ENCODE data around the gene GMCL2.

The GMCL2 gene

GRCh38 chr5:178155065-178155464, 32.1 kb downstream of the GMCL2 start:
- no peak overlapping the region for H3K27ac ChIP-seq
- TF ChIP-seq ZFX (IDR thresholded peaks at IDR 0.05) (no peak), CTCF (conservative IDR thresholded peaks at IDR 0.05) (no peak)

- no peak for TF ChIP-seq CTCF (conservative IDR thresholded peaks at IDR 0.05)
- TF ChIP-seq ZFX (IDR thresholded peaks at IDR 0.05) = no peak
- H3K27ac ChIP-seq = peak within 1 kb of the TSS; percentile 71
Observed at GRCh38 chr5:178153530-178154340, 33.4 kb downstream of the GMCL2 start, which contains the start of gene NHP2. Gene NHP2 (minus strand): TSS chr5:178153885. CDS start chr5:178153817, 68 bp downstream.

- peak overlapping the region; percentile 71 for H3K27ac ChIP-seq
- no peak for TF ChIP-seq ZFX (IDR thresholded peaks at IDR 0.05)
- TF ChIP-seq CTCF (conservative IDR thresholded peaks at IDR 0.05) = no peak
Observed at GRCh38 chr5:178152491-178153444, 34.4 kb downstream of the GMCL2 start.

- H3K27ac ChIP-seq = no peak overlapping the region
Observed at GRCh38 chr5:178150977-178151734, 36.0 kb downstream of the GMCL2 start.

DNA sequence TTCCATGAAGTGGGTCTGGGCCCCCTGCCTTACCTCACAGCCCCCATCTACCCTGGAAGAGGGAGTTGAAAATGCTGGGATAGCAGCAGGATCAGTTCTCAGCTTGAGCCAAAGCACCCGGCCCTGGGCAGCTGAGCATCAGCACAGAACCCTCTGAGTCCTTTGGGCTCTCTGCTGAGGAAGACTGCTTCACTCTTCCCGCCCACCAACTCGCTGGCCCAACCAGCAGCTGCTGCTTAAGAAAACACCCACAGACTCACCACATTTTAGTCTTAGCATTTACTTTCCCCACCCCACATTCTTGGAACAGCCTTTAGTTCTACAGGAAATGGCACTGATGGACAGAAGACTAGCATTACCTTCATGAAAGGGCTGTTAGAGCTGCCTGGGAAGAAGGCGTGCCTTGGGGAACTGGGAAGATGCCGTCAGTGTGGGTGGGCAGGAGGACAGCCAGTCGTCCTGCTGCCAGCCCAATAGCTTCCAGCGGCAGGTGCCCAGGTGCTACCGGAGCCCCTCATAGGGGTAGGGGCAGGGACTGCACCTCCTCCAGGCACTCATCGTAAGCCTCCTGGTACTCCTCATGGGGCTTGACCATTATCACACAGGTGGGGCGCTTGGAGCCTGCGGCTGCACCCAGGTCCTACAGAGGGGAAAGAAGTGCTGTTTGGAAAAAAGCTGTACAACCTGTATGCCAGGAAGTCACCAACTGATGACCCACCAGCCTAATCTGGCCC, 37.8 kb downstream of the GMCL2 start:
- no peak overlapping the region for H3K27ac ChIP-seq
- no peak for TF ChIP-seq CTCF (conservative IDR thresholded peaks at IDR 0.05)

More at GRCh38 chr5:178150977-178151734, 36.0 kb downstream of the GMCL2 start:
- no peak for TF ChIP-seq ZFX (IDR thresholded peaks at IDR 0.05)
- no peak for TF ChIP-seq CTCF (conservative IDR thresholded peaks at IDR 0.05)

- no peak overlapping the region for H3K27ac ChIP-seq
- TF ChIP-seq CTCF (conservative IDR thresholded peaks at IDR 0.05) (no peak), ZFX (IDR thresholded peaks at IDR 0.05) (no peak)
Observed at GRCh38 chr5:178147406-178147805, 39.8 kb downstream of the GMCL2 start.

Data from C4-2B (cell line).